NCI-H526 (cell line): ENCODE data around the gene CFAP210.

Source experiments
- DNase-seq, 2 experiments: peaks; one replicate each; lab custom pipeline; 2025; lab: John Stamatoyannopoulos, UW

Gene CFAP210

GRCh38 chr2:169673106-169673505, 21.1 kb downstream of the CFAP210 start:
- no peak for DNase-seq

- no peak for DNase-seq
Measured at GRCh38 chr2:169672406-169672805, 21.8 kb downstream of the CFAP210 start.

- no peak for DNase-seq
Measured at GRCh38 chr2:169670937-169671336, 23.3 kb downstream of the CFAP210 start.

- no peak for DNase-seq
Measured at GRCh38 chr2:169670215-169670651, 24.0 kb downstream of the CFAP210 start.

- no peak for DNase-seq
Measured at GRCh38 chr2:169667583-169667982, 26.6 kb downstream of the CFAP210 start.

GRCh38 chr2:169664978-169665930, 29.0 kb downstream of the CFAP210 start:
- DNase-seq: no peak

- no peak for DNase-seq
Measured at GRCh38 chr2:169664600-169664977, 29.6 kb downstream of the CFAP210 start.

- DNase-seq: no peak
Measured at GRCh38 chr2:169663247-169663646, 31.0 kb downstream of the CFAP210 start.

- no peak for DNase-seq
Measured at GRCh38 chr2:169662744-169663143, 31.5 kb downstream of the CFAP210 start.

- no peak for DNase-seq
Measured at GRCh38 chr2:169661265-169661664, 32.9 kb downstream of the CFAP210 start.

GRCh38 chr2:169659320-169659719, 34.9 kb downstream of the CFAP210 start:
- DNase-seq: no peak

GRCh38 chr2:169658877-169659276, 35.3 kb downstream of the CFAP210 start:
- no peak for DNase-seq

GRCh38 chr2:169656164-169656563, 38.0 kb downstream of the CFAP210 start:
- no peak for DNase-seq

GRCh38 chr2:169653636-169654035, 40.6 kb downstream of the CFAP210 start:
- no peak for DNase-seq

- no peak for DNase-seq
Measured at GRCh38 chr2:169649278-169649677, 44.9 kb downstream of the CFAP210 start.

GRCh38 chr2:169647496-169647895, 46.7 kb downstream of the CFAP210 start:
- no peak for DNase-seq

GRCh38 chr2:169644173-169644572, 50.0 kb downstream of the CFAP210 start:
- DNase-seq: no peak

- no peak for DNase-seq
Measured at GRCh38 chr2:169641464-169641863, 52.7 kb downstream of the CFAP210 start.

GRCh38 chr2:169640104-169640503, 54.1 kb downstream of the CFAP210 start:
- DNase-seq: no peak

GRCh38 chr2:169637620-169638019, 56.6 kb downstream of the CFAP210 start:
- DNase-seq: no peak

GRCh38 chr2:169636440-169637097, 57.6 kb downstream of the CFAP210 start:
- no peak for DNase-seq

- DNase-seq: no peak
Measured at GRCh38 chr2:169625781-169626180, 68.4 kb downstream of the CFAP210 start.

GRCh38 chr2:169623235-169623634, 71.0 kb downstream of the CFAP210 start:
- DNase-seq: no peak
